GM19239 (cell line): ENCODE data around the gene MORF4L1.
"Not testable (repeated sequence)": the region's sequence is repeated elsewhere in the genome, so short reads cannot be mapped to it uniquely, and the experiment has no call there.

Experiments used
- DNase-seq: peaks from one replicate; pipeline ENCODE4 v3.0.0; 2011; ENCODE audit warnings: low spot score; ENCODE audit not compliant: insufficient read length
- FAIRE-seq: peaks from 2 replicates; lab custom pipeline; 2011; peaks lifted over from hg19 to GRCh38; lab: Jason Lieb, UNC

Gene MORF4L1, protein sequence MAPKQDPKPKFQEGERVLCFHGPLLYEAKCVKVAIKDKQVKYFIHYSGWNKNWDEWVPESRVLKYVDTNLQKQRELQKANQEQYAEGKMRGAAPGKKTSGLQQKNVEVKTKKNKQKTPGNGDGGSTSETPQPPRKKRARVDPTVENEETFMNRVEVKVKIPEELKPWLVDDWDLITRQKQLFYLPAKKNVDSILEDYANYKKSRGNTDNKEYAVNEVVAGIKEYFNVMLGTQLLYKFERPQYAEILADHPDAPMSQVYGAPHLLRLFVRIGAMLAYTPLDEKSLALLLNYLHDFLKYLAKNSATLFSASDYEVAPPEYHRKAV

DNA sequence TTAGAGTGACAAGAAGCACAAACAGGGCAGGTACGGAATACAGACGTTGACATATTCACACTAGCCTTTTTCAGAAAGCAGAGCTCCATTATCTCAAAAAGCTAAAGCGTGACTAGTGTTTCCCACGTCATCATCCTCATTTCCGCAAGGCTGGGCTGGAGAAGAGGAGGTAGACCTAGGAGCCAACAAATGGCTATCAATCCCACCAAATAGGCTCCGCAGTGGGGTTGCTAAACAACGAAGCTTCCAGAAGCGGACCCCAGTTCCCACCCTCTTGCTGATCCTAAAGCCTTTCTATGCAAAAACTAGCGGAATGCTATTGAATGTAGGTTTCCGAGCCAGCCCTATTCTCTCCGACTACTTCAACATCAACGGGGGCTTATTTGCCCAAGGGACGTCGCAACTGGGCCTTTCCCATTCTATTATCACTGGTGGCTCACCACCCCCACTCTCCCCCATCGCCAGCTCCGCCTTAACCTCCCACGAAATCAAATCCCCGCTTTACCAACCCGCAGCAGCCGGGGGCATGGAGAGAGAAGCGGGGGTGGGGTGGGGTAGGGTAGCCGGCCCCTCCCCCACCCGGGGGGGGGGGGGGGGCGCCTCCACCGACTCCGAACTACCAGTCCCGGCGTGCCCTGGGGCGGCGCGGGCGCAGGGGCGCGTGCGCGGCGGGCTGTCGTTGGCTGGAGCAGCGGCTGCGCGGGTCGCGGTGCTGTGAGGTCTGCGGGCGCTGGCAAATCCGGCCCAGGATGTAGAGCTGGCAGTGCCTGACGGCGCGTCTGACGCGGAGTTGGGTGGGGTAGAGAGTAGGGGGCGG lies at the start of gene MORF4L1:
MORF4L1 (plus strand) TSS at position 736 of the 817 bp plus-strand sequence. CDS start 128 bp downstream, outside the sequence.
- FAIRE-seq = peak; percentile 18
- DNase-seq = peak; percentile 90

DNA sequence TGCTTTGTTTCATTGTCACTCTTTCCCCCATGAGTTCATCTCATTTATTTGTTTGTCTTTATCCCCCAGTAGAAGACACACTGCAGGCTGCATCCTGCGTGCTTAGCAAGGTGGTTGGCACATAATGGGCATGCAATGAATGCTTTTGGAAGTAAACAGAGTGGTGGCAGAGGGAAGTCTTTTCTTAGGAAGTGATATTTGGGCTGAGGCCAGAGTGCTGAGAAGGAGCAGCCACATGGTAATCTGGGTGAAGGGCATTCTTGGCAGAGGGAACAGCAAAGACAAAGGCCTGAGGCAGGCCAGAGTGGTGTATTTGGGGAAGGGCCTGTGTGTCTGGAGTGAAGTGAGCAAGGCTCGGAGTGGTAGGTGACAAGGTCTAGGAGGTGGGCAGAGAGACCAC lies 43.8 kb upstream of the MORF4L1 start:
- no peak for DNase-seq
- FAIRE-seq = no peak

DNA sequence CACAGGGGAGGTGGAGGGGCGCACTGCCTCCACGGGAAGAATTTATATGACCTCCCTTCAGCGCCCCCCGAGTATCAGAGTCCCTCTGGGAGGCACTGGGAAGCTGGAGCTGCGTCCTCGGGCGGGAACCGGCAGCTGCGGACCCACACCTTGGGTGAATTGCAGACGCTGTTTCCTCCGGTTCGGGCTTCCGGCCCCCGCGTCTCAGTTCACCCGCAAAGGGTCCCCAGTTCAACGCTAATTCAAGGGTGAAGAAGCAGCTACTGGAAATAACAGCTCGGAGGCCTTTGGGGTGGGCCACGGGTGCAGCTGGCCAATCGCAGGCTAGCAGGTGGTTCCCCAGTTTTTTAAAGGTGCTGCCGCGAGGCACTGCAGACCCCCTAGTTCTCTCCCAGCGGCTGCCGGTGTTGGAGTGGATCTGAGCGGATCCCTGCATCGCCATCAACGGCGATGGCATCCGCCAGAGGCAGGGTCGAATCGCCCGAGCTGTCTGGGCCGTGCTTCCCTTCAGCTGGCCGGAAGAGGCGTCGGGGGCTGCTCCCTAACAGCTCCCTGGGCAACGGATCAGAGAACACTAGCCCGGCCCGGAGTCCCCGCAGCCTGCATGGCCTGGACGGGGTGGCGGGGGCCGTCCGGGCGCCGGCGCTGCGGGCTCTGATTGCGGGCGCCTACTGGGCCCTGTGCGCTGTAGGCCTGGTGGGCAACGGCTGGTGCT lies 42.0 kb upstream of the MORF4L1 start:
- no peak for DNase-seq

DNA sequence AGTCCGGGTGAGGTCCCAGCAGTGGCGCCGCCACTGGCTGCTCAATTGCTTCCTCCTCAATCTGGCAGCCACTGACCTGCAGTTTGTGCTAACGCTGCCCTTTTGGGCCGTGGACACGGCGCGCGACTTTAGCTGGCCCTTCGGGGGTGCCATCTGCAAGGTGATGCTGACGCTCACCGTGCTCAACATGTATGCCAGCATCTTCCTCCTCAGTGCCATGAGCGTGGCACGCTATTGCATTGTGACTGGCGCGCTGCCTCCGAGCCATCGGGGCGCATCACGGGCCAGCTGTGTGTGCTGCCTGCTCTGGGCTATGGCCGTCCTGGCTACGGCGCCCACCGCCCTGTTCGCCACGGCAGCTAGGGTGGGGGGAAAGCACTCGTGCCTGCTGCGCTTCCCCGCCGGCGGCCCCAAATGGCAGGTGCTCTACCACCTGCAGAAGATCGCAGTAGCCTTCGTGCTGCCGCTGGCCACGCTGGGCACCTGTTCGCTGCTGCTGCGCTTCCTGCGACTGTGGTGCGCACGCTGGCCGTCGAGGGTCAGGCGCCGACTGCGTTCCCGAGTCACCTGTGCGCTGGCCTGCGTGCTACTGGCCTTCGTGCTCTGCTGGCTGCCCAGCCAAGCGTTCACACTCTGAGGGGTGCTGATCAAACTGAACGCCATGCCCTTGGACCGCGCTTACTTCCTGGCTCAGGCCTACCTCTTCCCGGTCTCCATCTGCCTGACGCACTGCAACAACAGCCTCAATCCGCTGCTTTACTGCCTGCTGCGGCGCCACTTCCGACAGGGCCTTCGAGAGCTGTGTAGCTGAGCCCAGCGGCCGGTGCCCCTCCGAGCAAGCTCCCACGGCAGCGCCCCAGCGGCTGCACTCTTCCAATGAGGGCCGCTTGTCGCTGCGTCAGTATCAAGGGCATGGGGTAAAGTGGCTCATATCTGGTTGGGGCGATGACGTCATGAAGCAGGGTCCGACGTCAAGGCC lies 41.2 kb upstream of the MORF4L1 start:
- no peak for FAIRE-seq

More for the DNA sequence above, 42.0 kb upstream of the MORF4L1 start:
- peak; percentile 56 for FAIRE-seq

DNA sequence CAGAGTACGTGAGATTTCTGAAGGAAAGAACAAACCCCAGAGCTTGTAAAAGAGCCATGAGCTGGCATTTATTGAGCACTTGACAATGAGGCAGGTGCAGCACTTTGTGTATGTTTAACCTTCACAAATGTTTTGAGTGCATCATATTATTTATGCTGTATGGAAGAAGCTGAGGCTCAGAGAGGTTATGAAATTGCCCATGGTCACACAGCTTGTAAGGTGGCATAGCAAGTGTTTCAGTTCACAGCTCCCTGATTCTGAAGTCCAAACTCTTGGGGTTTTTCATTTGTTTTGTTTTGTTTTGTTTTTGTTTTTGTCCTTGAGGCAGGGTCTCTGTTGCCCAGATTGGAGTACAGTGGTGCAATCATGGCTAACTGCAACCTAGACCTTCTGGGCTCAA lies 36.4 kb upstream of the MORF4L1 start:
- no peak for FAIRE-seq
- no peak for DNase-seq

More for the DNA sequence above, 41.2 kb upstream of the MORF4L1 start:
- DNase-seq = no peak

DNA sequence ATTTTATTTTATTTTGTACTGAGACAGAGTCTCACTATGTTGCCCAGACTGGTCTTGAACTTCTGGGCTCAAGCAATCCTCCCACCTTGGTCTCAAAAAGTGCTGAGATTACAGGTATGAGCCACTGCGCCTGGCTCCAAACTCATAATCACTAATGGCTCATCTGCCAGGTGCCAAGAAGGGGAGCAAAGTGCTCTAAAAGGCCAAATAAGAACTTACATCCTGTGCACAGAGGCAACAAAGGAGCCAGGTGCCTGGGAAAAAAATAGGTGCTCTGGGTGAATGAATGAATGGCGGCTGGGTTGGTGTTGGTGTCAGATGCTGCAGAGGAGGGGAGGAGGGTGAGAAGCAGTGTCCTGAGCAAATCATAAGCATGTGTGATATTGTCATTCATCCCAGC lies 35.6 kb upstream of the MORF4L1 start:
- DNase-seq = no peak
- FAIRE-seq = no peak

DNA sequence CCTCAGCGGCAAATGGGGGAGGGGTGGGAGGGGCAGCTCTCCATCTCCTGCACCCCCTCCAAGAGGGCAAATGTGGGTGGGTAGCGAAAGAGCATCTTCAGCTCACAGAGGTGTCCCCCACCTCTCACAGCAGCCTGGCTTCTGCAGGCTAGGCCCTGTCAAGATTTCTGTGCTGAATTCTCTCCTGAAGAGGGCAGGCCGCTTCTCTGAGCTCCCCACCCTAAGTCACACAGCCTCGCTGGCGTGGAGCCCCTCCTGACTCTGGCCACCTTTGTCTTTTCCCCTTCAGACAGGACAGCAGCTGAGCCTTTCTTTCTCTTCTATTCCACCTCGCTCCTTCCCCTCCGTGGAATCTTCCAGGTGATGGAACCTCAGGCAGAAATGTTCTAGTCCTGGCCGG lies 35.1 kb upstream of the MORF4L1 start:
- no peak for FAIRE-seq
- DNase-seq = no peak

DNA sequence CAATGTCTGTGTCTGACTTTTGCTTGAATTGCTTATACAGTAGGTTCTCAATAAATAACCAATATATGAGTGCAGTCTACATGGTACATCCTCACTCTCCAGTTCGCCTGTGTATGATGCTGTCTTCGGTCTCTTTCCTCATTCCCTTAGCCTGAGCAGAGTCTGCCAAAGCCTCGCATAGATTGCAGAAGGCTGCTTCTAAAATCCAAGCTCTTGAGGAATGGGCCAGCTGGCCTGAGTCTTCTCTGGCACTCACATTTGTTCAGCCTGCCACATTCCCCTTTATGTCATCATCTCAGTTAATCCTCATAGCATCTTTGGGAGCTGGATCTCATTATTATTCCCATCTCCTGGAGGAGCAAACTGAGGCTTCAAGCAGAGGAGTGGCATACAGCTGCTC lies 34.2 kb upstream of the MORF4L1 start:
- FAIRE-seq (no peak), DNase-seq (no peak)

DNA sequence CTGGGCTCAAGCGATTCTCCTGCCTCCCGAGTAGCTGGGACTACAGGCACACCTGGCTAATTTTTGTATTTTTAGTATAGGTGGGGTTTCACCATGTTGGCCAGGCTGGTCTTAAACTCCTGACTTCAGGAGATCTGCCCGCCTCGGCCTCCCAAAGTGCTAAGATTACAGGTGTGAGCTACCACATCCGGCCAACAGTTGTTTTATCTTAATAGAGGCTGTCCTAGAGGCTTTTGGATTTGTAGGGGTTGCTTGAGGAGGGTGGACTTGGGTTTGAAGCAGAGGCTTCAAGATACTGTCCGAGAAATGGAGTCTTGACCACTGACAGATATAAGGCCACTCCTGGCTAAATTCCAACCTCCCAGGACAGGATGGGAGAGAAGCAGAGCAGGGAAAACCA lies 33.5 kb upstream of the MORF4L1 start:
- FAIRE-seq, DNase-seq: not testable (repeated sequence)

DNA sequence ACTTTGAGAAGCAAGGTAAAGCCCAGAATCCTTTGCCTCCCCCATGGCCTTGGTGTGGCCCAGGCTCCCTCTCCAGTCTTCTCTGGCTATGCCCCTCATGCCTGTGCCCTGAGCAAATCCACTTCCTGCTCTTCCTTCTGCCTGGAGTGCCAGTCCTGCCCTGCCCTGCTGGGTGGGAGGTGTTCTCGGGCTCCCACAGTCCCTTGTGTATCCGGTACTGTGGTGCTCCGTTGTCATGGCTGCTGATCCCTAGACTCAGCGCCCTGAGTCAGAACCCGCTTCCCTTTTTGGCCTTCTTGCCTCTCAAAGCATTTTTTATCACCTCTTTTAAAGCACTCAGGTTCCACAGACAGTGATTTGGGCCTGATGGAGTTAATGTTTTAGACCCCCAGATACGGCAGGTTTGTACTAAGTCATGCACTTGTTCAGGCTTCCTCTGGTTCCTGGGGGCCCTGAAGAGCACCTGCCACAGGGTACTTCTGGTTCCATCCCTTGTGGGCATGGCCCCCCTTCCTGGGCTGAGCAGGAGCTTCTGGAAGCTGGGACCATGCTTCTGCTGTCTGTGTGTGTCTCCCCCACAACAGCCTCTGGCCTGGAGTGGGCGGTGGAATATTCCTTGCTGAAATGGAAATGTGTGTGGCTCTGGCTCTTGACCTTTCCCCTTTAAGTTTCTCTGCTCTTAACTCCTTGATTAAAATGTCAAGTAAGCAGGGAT lies 31.9 kb upstream of the MORF4L1 start:
- DNase-seq (no peak), FAIRE-seq (no peak)

DNA sequence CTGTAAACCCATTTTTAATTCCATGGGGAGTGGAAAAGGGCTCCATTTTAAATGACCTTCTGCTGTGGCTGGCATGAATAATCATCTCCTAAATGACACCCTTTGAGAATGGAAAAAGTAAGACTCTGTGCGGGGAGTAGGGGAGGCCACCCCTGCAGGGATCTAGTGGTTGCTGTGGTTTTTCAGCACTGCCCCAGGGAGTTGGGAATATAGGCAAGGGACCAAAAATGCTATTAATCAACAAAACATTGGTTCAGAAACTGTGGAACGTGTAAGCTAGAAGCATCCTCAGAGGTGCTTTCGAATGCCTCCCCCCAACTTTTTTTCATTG lies 31.3 kb upstream of the MORF4L1 start:
- no peak for FAIRE-seq

DNA sequence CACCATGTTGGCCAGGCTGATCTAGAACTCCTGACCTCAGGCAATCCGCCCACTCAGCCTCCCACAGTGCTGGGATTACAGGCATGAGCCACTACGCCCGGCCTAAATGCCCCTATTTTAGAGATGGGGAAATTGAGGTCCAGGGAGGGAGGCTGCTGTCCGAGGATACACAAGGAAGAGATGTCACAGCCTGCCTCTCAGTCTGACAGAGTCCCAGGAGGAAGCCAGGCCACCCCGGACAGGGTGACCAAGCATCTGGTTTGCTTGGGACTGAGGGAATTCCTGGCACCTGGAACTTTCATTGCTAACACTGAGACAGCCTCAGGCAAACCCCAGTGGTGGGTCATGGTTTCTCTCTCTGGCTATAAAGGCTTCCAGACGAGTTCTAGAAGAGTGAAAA lies 30.8 kb upstream of the MORF4L1 start:
- DNase-seq (no peak), FAIRE-seq (no peak)

More for the DNA sequence above, 31.3 kb upstream of the MORF4L1 start:
- DNase-seq = no peak

DNA sequence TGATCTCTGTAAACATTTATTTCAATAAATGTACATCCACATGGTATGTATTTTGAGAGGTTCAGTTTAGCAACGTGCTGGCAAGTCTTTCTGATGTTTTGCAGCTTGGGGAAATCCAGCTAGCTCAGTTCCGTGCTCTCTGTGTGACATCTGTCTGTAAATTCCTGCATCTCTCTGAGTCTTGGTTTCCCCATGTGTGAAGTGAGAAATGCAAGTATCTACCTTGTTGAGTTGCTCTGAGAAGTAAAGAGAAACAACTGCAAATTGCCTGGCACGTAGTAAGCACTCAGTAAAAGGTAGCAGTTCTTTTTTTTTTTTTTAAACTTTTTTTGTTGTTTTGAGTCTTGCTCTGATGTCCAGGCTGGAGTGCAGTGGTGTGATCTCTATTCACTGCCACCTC lies 30.2 kb upstream of the MORF4L1 start:
- DNase-seq = no peak
- FAIRE-seq = no peak

DNA sequence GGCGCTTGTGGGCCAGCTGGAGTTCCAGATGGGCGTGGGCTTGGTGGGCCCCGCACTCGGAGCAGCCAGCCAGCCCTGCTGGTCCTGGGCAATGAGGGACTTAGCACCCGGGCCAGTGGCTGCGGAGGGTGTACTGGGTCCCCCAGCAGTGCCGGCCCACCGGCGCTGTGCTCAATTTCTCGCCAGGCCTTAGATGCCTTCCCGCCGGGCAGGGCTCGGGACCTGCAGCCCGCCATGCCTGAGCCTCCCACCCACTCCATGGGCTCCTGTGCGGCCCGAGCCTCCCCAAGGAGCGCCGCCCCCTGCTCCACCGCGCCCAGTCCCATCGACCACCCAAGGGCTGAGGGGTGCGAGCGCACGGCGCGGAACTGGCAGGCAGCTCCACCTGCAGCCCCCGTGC lies 25.8 kb upstream of the MORF4L1 start:
- not testable (repeated sequence) for DNase-seq, FAIRE-seq

DNA sequence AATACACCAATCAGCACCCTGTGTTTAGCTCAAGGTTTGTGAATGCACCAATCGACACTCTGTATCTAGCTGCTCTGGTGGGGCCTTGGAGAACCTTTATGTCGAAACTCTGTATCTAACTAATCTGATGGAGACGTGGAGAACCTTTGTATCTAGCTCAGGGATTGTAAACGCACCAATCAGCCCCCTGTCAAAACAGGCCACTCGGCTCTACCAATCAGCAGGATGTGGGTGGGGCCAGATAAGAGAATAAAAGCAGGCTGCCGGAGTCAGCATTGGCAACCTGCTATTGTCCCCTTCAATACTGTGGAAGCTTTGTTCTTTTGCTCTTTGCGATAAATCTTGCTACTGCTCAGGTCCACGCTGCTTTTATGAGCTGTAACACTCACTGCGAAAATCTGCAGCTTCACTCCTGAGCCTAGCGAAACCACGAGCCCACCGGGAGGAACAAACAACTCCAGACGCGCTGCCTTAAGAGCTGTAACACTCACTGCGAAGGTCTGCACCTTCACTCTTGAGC lies 25.2 kb upstream of the MORF4L1 start:
- not testable (repeated sequence) for FAIRE-seq, DNase-seq

DNA sequence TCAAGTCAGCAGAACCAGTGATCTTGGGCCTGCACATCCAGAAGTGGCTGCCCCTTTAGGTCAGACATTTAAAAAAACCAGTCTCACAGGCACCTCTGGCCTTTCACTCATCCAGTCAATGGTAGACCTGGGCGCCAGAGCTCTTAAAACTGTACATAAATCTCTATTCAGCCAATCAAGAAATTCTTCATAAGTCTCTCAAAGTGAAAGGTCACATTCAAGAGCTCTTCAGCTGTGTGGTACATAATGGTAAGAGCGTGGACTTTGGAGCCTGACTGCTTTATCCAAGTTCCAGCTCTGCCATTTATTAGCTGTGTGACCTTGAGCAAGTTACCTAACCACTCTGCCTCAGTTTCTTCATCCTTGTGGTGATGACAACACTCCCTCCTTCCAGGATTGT lies 22.3 kb upstream of the MORF4L1 start:
- DNase-seq (no peak), FAIRE-seq (no peak)

DNA sequence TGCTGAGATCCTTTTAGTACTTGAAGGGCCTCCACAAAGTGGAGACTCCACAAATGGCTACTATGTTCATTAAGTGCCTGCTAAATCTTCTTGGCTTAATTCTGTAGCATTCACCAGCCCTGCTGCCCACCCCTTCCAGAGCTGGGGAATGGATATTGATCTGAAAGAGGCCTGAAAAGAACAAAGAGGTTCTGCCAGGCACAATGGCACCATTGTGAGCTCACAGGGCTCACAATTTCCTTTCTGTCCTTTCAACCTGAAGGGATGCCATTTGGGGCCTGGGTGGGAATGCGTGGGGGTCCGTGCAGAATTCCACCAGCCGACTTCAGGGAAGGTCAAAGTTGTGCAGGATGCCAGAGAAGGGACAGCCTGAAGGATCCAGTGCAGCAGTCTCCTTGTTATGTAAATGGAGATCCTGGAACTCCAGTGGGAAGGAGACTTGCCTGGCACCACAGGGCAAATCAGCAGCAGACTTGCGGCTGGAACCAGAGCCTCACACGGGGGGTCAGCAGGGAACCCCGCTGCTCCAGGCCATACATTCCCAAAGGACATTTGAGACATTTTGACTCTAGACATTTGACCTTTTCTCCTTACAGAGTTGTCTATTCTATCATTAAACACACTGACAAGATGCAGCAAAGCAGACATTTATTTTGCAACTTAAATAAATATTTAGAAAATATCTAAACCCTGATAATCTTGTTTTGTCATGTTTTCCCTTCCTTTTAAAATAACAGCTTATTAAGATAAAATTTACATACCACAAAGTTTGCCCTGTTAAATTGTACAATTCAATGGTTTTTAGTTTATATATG lies 21.5 kb upstream of the MORF4L1 start:
- DNase-seq (no peak), FAIRE-seq (no peak)

DNA sequence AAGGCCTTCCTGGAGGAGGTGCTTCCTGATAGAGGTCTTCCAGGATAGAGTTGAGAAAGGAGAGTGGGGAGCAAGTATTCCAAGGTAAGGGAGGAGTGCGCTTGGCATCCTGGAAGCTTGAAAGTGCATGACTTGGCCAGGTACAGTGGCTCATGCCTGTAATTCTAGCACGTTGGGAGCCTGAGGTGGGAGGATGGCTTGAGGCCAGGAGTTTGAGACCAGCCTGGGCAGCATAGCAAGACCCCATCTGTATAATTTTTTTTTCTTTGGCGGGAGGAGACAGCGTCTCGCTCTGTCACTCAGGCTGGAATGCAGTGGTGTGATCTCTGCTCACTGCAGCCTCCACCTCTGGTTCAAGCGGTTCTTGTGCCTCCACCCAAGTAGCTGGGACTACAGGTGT lies 19.2 kb upstream of the MORF4L1 start:
- DNase-seq (no peak), FAIRE-seq (no peak)
